Fibroblast of skin of back (primary cell): ENCODE results near the gene MYG1. TPM values are rescaled to one million over a fixed set of nuclear protein-coding genes. Genes with fewer than 3 reads are reported as not detected.

Source experiments
- DNase-seq: peaks from one replicate; pipeline ENCODE4 v3.0.0-alpha.2; 2013
- polyA plus RNA-seq, 2 experiments: library from polyadenylated mRNA; unstranded; fragments of 120-200 nt; gene quantifications; one replicate each; pipeline ENCODE4 v1.2.1, GENCODE V29; 2013; ENCODE audit not compliant: insufficient read length in 2 of 2

MYG1 gene
- 46.6 TPM for polyA plus RNA-seq (2013, experiment 1 of 2; ENCODE audit: insufficient read length)
- polyA plus RNA-seq (2013, experiment 2 of 2; ENCODE audit: insufficient read length) = 32.0 TPM

- peak; percentile 88 for DNase-seq
These were observed at the start of gene MYG1 for GRCh38 chr12:53299454-53300180. Gene MYG1 (plus strand): TSS chr12:53299695. CDS start chr12:53299738, 43 bp downstream.

GRCh38 chr12:53251477-53252348 lies 47.8 kb upstream of the MYG1 start:
- DNase-seq = peak; percentile 76

- no peak for DNase-seq
These were observed 47.1 kb upstream of the MYG1 start for GRCh38 chr12:53252349-53252916.

- DNase-seq = no peak
These were observed 46.2 kb upstream of the MYG1 start for GRCh38 chr12:53253298-53253697.

- no peak for DNase-seq
These were observed 44.5 kb upstream of the MYG1 start for GRCh38 chr12:53254816-53255545.

GRCh38 chr12:53255996-53256395 lies 43.5 kb upstream of the MYG1 start:
- DNase-seq = no peak

GRCh38 chr12:53258541-53259539 lies 40.7 kb upstream of the MYG1 start:
- no peak for DNase-seq

- no peak for DNase-seq
These were observed 39.6 kb upstream of the MYG1 start for GRCh38 chr12:53259891-53260290.

GRCh38 chr12:53265783-53266182 lies 33.7 kb upstream of the MYG1 start:
- DNase-seq = no peak

GRCh38 chr12:53267306-53267998 lies 32.0 kb upstream of the MYG1 start:
- no peak for DNase-seq

GRCh38 chr12:53267999-53268629 lies 31.4 kb upstream of the MYG1 start, which contains the start of gene ESPL1:
Gene ESPL1 (plus strand): TSS chr12:53268299. CDS start chr12:53268767, 468 bp downstream.
- DNase-seq = peak; percentile 70

- no peak for DNase-seq
These were observed 30.6 kb upstream of the MYG1 start for GRCh38 chr12:53268630-53269562.

GRCh38 chr12:53274445-53274844 lies 25.1 kb upstream of the MYG1 start:
- no peak for DNase-seq

GRCh38 chr12:53276511-53276910 lies 23.0 kb upstream of the MYG1 start:
- no peak for DNase-seq

- DNase-seq = no peak
These were observed 21.5 kb upstream of the MYG1 start for GRCh38 chr12:53277981-53278380.

GRCh38 chr12:53279283-53279869 lies 20.1 kb upstream of the MYG1 start:
- no peak for DNase-seq

- DNase-seq = no peak
These were observed 19.5 kb upstream of the MYG1 start for GRCh38 chr12:53279888-53280498.

GRCh38 chr12:53286448-53286847 lies 13.0 kb upstream of the MYG1 start:
- no peak for DNase-seq
